SK-N-SH (cell line): ENCODE results near the gene USP11. TPM values are rescaled to one million over a fixed set of nuclear protein-coding genes. Genes with fewer than 3 reads are reported as not detected.

Experiments
- CTCF ChIA-PET: fragments of 300-600, 350-600 bp; formaldehyde crosslinking; extraction: SDS; loops from one replicate; lab custom pipeline; 2021; lab: Yijun Ruan, JAX
- POLR2A ChIA-PET: fragments of 350-600 bp; sonication (Branson Sonifier 250); formaldehyde crosslinking; extraction: SDS; loops from one replicate; lab custom pipeline; 2020; ENCODE audit warnings: antibody characterized with exemption, inconsistent platforms; lab: Yijun Ruan, JAX
- DNase-seq: peaks from one replicate; pipeline ENCODE4 v3.0.0; 2012
- H2AFZ ChIP-seq: fragments of 200-600 bp; sonication (generic); 2 replicates; pipeline ENCODE4 v1.8.1; 2016; ENCODE audit warnings: antibody characterized with exemption, mild to moderate bottlenecking, low read depth
- H3F3A ChIP-seq: fragments of 200-600 bp; sonication (generic); replicated peaks from 2 replicates; pipeline ENCODE3; 2016; ENCODE audit warnings: antibody characterized with exemption, mild to moderate bottlenecking; ENCODE audit not compliant: insufficient read depth
- H3K27ac ChIP-seq, 2 experiments: fragments of 200-500 bp in 1 of 2; fragments of 200-600 bp in 1 of 2; sonication (Bioruptor generic) in 1 of 2; sonication (generic), shearing (Covaris generic) in 1 of 2; 2 replicates each; pipeline versions ENCODE4 v1.5.1 to v1.6.1; 2014 to 2016; ENCODE audit warnings: low read depth in 2 of 2, inconsistent platforms in 1 of 2, low read length in 1 of 2, mild to moderate bottlenecking in 1 of 2, mixed read lengths in 1 of 2
- H3K27me3 ChIP-seq: fragments of 200-600 bp; sonication (generic), shearing (Covaris generic); 2 replicates; pipeline ENCODE4 v1.6.1; 2016; ENCODE audit warnings: mixed run types; ENCODE audit not compliant: insufficient read depth
- H3K36me3 ChIP-seq, 2 experiments: fragments of 200-500 bp in 1 of 2; fragments of 200-600 bp in 1 of 2; sonication (Bioruptor generic) in 1 of 2; sonication (generic) in 1 of 2; replicated peaks in 1 of 2; 2 replicates each; pipeline versions ENCODE3 to v1.5.1; 2014 to 2016; ENCODE audit warnings: low read length in 1 of 2, mild to moderate bottlenecking in 1 of 2; ENCODE audit not compliant: insufficient read depth in 2 of 2, control insufficient read depth in 1 of 2
- H3K4me1 ChIP-seq, 2 experiments: fragments of 200-500 bp in 1 of 2; fragments of 200-600 bp in 1 of 2; sonication (Bioruptor generic) in 1 of 2; sonication (generic), shearing (Covaris generic) in 1 of 2; 2 replicates each; pipeline versions ENCODE4 v1.5.1 to v1.6.1; 2014 to 2016; ENCODE audit warnings: low read depth in 1 of 2, low read length in 1 of 2, mixed run types in 1 of 2; ENCODE audit not compliant: insufficient read depth in 2 of 2, control insufficient read depth in 1 of 2
- H3K4me2 ChIP-seq: fragments of 200-600 bp; sonication (generic), shearing (Covaris generic); 2 replicates; pipeline ENCODE4 v1.6.1; 2017; ENCODE audit warnings: mixed run types
- H3K4me3 ChIP-seq, 2 experiments: fragments of 200-500 bp in 1 of 2; fragments of 200-600 bp in 1 of 2; sonication (Bioruptor generic) in 1 of 2; sonication (generic), shearing (Covaris generic) in 1 of 2; 2 replicates each; pipeline versions ENCODE4 v1.5.1 to v1.8.1; 2014 to 2016; ENCODE audit warnings: low read depth in 2 of 2, inconsistent platforms in 1 of 2, low read length in 1 of 2, mild to moderate bottlenecking in 1 of 2, mixed read lengths in 1 of 2, moderate library complexity in 1 of 2
- H3K79me2 ChIP-seq: fragments of 200-600 bp; sonication (generic); 2 replicates; pipeline ENCODE4 v1.8.1; 2017; ENCODE audit warnings: mild to moderate bottlenecking; ENCODE audit not compliant: insufficient read depth
- H3K9ac ChIP-seq: fragments of 200-600 bp; sonication (generic); 2 replicates; pipeline ENCODE4 v1.6.1; 2017; ENCODE audit warnings: mixed run types
- H3K9me2 ChIP-seq: fragments of 200-600 bp; sonication (generic); 2 replicates; pipeline ENCODE4 v1.6.1; 2017; ENCODE audit warnings: mixed run types
- H3K9me3 ChIP-seq: fragments of 200-600 bp; sonication (generic); 2 replicates; pipeline ENCODE4 v1.6.1; 2017; ENCODE audit warnings: mixed run types, mild to moderate bottlenecking, moderate library complexity
- H4K20me1 ChIP-seq: fragments of 200-600 bp; sonication (generic); 2 replicates; pipeline ENCODE4 v1.6.1; 2017; ENCODE audit warnings: mild to moderate bottlenecking, mixed run types; ENCODE audit not compliant: insufficient read depth
- ELF1 ChIP-seq: IDR thresholded peaks from 2 replicates; pipeline ENCODE4 v1.4.0; 2012
- EP300 ChIP-seq, 2 experiments: IDR thresholded peaks; 2 replicates each; pipeline versions ENCODE4 v1.4.0 to v1.6.1; 2012; ENCODE audit warnings: borderline replicate concordance in 1 of 2, low read depth in 1 of 2, low read length in 1 of 2
- FOSL2 ChIP-seq: IDR thresholded peaks from 2 replicates; pipeline ENCODE4 v1.4.0; 2012; ENCODE audit warnings: low read depth, mild to moderate bottlenecking, moderate library complexity, borderline replicate concordance
- FOXJ3 ChIP-seq: sonication (generic); formaldehyde crosslinking; IDR thresholded peaks from 2 replicates; pipeline ENCODE4 v1.5.1; 2020; ENCODE audit warnings: mild to moderate bottlenecking, missing genetic modification reagents
- FOXM1 ChIP-seq: IDR thresholded peaks from 2 replicates; pipeline ENCODE4 v1.4.0; 2012; ENCODE audit warnings: low read depth, mild to moderate bottlenecking
- GABPA ChIP-seq: IDR thresholded peaks from 2 replicates; pipeline ENCODE4 v1.4.0; 2012; ENCODE audit warnings: low read depth, mild to moderate bottlenecking
- IRF3 ChIP-seq: fragments of 150-350 bp; IDR thresholded peaks from 2 replicates; pipeline ENCODE4 v1.6.1; 2016; ENCODE audit warnings: mild to moderate bottlenecking, low read depth, low read length
- JUND ChIP-seq: IDR thresholded peaks from 2 replicates; pipeline ENCODE4 v1.4.0; 2012
- MEF2A ChIP-seq: IDR thresholded peaks from 2 replicates; pipeline ENCODE4 v1.4.0; 2012; ENCODE audit warnings: low read depth, borderline replicate concordance
- MXI1 ChIP-seq: IDR thresholded peaks from 2 replicates; pipeline ENCODE4 v1.6.1; 2012; ENCODE audit warnings: mild to moderate bottlenecking, low read depth, low read length, improper control_type of control experiment
- RCOR1 ChIP-seq: fragments of 150-350 bp; IDR thresholded peaks from 2 replicates; pipeline ENCODE4 v1.6.1; 2017; ENCODE audit warnings: antibody characterized with exemption, low read length
- SIN3A ChIP-seq: IDR thresholded peaks from 2 replicates; pipeline ENCODE4 v1.6.1; 2012; ENCODE audit warnings: low read depth, mild to moderate bottlenecking, low read length, moderate library complexity, borderline replicate concordance
- SMC3 ChIP-seq: IDR thresholded peaks from 2 replicates; pipeline ENCODE4 v1.6.1; 2012; ENCODE audit warnings: low read depth, low read length, improper control_type of control experiment
- TCF12 ChIP-seq: IDR thresholded peaks from 2 replicates; pipeline ENCODE4 v1.4.0; 2012
- TEAD4 ChIP-seq: IDR thresholded peaks from 2 replicates; pipeline ENCODE4 v1.4.0; 2012; ENCODE audit warnings: mild to moderate bottlenecking, borderline replicate concordance; ENCODE audit not compliant: insufficient read depth
- USF2 ChIP-seq: fragments of 150-350 bp; IDR thresholded peaks from 2 replicates; pipeline ENCODE4 v1.6.1; 2017; ENCODE audit warnings: antibody characterized with exemption, low read length, low read depth, borderline replicate concordance
- whole genome bisulfite sequencing: methylation state at CpG from one replicate; pipeline ENCODE4 v1.1.6; 2017; ENCODE audit warnings: low lambda C conversion rate; 5-methylcytosine and 5-hydroxymethylcytosine counted together
- polyA plus RNA-seq, 3 experiments: library from polyadenylated mRNA; depleted of rRNA; stranded (reverse); fragments of >200 nt; gene quantifications; 2 replicates each; pipeline ENCODE4 v1.2.3, GENCODE V29; 2012
- TF ChIP-seq, protein P1 (sequence below): IDR thresholded peaks from 2 replicates; pipeline ENCODE4; 2012
- TF ChIP-seq, protein P2 (sequence below): IDR thresholded peaks from 2 replicates; pipeline ENCODE4 v1.4.0; 2012; ENCODE audit warnings: low read depth, borderline replicate concordance
- TF ChIP-seq, protein P3 (sequence below): fragments of 200-600 bp; sonication (generic); IDR thresholded peaks from 2 replicates; pipeline ENCODE4 v1.6.1; 2017; ENCODE audit warnings: antibody characterized with exemption, mild to moderate bottlenecking, moderate library complexity

The USP11 gene
- polyA plus RNA-seq, 1 of the 3 experiments (the other 2 are of a cell fraction), result 53.1 TPM

DNA sequence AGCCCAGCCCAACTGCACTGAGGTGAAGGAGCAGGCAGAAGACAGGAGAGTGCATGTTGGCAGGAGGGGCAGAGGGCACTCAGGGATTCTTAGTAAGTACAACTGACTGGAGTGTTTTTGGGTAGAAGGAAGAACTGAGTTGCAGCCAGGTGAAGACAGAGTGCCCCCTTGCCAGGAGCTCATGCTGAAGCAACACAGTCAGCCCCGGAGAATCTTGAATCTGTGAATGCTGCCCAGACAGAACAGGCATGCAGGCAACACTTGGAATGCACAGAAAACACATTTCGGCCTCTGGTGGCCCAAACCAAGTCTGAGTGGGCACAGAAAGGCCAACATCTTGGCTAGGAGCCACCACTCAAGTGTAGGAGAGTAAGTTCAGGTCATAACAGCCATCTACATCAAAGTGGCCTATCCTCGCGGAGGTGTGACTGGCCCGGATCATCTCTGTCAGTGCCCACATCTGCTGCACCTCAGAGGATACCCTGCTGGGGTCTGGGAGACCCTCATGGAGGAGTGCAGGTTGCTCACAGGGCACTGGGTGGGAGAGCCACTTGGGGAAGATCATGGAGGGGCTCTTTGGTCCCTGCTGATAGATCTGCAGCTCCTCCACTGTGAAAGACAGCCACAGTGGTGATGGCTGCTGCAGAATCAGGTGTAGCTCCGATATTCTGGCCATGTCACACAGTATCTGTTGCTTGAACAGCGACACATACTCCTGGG, 40.4 kb downstream of the USP11 start:
- ChIA-PET POLR2A (no interaction called here), CTCF (no interaction called here)
- H3K36me3 ChIP-seq, result no peaks in the 10 kb centered on the region
- no peaks in the 10 kb centered on the region for H3K4me1 ChIP-seq
- H3K27ac ChIP-seq, result no peak overlapping the region
- H3F3A ChIP-seq, result no peaks in the 10 kb centered on the region
- no peak overlapping the region for H3K4me3 ChIP-seq
- no peaks in the 10 kb centered on the region for H3K9me2 ChIP-seq
- no peaks in the 10 kb centered on the region for H3K9me3 ChIP-seq
- H3K9ac ChIP-seq, result no peak overlapping the region
- TF ChIP-seq FOXM1 (no peak), ELF1 (no peak), EP300 (IDR thresholded peaks at IDR 0.05; ENCODE audit: borderline replicate concordance in 1 of 2, low read depth in 1 of 2, low read length in 1 of 2) (no peak), FOXJ3 (no peak), TEAD4 (no peak), MEF2A (no peak), GABPA (no peak), MXI1 (no peak), TCF12 (no peak), FOSL2 (no peak), JUND (no peak), SIN3A (no peak), USF2 (no peak), SMC3 (no peak), IRF3 (no peak), RCOR1 (no peak)
- TF ChIP-seq, protein P1, sequence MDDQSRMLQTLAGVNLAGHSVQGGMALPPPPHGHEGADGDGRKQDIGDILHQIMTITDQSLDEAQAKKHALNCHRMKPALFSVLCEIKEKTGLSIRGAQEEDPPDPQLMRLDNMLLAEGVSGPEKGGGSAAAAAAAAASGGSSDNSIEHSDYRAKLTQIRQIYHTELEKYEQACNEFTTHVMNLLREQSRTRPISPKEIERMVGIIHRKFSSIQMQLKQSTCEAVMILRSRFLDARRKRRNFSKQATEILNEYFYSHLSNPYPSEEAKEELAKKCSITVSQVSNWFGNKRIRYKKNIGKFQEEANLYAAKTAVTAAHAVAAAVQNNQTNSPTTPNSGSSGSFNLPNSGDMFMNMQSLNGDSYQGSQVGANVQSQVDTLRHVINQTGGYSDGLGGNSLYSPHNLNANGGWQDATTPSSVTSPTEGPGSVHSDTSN, result no peak
- TF ChIP-seq, protein P2, sequence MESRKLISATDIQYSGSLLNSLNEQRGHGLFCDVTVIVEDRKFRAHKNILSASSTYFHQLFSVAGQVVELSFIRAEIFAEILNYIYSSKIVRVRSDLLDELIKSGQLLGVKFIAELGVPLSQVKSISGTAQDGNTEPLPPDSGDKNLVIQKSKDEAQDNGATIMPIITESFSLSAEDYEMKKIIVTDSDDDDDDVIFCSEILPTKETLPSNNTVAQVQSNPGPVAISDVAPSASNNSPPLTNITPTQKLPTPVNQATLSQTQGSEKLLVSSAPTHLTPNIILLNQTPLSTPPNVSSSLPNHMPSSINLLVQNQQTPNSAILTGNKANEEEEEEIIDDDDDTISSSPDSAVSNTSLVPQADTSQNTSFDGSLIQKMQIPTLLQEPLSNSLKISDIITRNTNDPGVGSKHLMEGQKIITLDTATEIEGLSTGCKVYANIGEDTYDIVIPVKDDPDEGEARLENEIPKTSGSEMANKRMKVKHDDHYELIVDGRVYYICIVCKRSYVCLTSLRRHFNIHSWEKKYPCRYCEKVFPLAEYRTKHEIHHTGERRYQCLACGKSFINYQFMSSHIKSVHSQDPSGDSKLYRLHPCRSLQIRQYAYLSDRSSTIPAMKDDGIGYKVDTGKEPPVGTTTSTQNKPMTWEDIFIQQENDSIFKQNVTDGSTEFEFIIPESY, result no peak
- TF ChIP-seq, protein P3, sequence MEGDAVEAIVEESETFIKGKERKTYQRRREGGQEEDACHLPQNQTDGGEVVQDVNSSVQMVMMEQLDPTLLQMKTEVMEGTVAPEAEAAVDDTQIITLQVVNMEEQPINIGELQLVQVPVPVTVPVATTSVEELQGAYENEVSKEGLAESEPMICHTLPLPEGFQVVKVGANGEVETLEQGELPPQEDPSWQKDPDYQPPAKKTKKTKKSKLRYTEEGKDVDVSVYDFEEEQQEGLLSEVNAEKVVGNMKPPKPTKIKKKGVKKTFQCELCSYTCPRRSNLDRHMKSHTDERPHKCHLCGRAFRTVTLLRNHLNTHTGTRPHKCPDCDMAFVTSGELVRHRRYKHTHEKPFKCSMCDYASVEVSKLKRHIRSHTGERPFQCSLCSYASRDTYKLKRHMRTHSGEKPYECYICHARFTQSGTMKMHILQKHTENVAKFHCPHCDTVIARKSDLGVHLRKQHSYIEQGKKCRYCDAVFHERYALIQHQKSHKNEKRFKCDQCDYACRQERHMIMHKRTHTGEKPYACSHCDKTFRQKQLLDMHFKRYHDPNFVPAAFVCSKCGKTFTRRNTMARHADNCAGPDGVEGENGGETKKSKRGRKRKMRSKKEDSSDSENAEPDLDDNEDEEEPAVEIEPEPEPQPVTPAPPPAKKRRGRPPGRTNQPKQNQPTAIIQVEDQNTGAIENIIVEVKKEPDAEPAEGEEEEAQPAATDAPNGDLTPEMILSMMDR, result no peak
- H3K4me2 ChIP-seq, result no peak overlapping the region
- peaks cover 14% of the 10 kb centered on the region; the same call in 1 of the 2 replicates for H3K27me3 ChIP-seq
- no peak overlapping the region for H2AFZ ChIP-seq
- H3K79me2 ChIP-seq, result no peaks in the 10 kb centered on the region
- 20% methylated on average over 4 of the region's 7 CpGs for WGBS
- H4K20me1 ChIP-seq, result no peaks in the 10 kb centered on the region
- DNase-seq, result no peak
